ENCODE measurements around the gene FSTL5. TPM values are rescaled to one million over a fixed set of nuclear protein-coding genes. Genes with fewer than 3 reads are reported as not detected.

Gene FSTL5
- total and polyA plus RNA-seq, 2 experiments from 2014 or later: 0.29 to 0.57 TPM

DNA sequence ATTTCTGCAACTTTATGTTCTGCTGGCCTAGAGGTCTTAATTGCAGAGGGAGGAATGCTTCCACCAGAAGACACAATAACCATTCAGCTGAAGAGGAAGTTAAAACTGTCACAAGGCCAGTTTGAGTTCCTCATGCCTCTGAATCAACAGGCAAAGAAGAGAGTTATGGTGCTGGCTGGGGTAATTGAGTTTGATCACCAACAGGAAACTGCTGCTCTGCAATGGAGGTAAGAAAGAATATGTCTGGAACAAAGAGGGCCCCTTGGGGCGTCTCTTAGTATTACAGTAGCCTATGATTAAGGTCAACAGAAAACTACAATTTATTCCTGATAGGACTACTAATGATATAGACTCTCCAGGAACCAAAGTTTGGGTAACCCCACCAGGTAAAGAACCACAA is 744.0 kb downstream of the FSTL5 start:
- DNase-seq (ENCODE audit: low spot score): peak; percentile 27
- Histone ChIP-seq H4K20me1 (ENCODE audit: insufficient read depth, poor library complexity, severe bottlenecking) (no peaks in the 10 kb centered on the region), H3K9me3 (ENCODE audit: low read depth) (no peaks in the 10 kb centered on the region), H3K4me3 (no peak overlapping the region), H3K4me1 (ENCODE audit: insufficient read depth) (no peaks in the 10 kb centered on the region), H3K9me2 (replicated peaks; ENCODE audit: insufficient read depth) (no peaks in the 10 kb centered on the region), H3K27me3 (no peaks in the 10 kb centered on the region), H3K4me2 (no peak overlapping the region), H2AFZ (no peak overlapping the region), H3K27ac (no peak overlapping the region), H3K79me2 (no peaks in the 10 kb centered on the region), H3K36me3 (replicated peaks; ENCODE audit: insufficient read depth, low read depth) (no peaks in the 10 kb centered on the region)
- 43% methylated on average over 1 of the region's 1 CpG for WGBS (ENCODE audit: low lambda C conversion rate, missing lambda C conversion rate)
- TF ChIP-seq, protein P1, sequence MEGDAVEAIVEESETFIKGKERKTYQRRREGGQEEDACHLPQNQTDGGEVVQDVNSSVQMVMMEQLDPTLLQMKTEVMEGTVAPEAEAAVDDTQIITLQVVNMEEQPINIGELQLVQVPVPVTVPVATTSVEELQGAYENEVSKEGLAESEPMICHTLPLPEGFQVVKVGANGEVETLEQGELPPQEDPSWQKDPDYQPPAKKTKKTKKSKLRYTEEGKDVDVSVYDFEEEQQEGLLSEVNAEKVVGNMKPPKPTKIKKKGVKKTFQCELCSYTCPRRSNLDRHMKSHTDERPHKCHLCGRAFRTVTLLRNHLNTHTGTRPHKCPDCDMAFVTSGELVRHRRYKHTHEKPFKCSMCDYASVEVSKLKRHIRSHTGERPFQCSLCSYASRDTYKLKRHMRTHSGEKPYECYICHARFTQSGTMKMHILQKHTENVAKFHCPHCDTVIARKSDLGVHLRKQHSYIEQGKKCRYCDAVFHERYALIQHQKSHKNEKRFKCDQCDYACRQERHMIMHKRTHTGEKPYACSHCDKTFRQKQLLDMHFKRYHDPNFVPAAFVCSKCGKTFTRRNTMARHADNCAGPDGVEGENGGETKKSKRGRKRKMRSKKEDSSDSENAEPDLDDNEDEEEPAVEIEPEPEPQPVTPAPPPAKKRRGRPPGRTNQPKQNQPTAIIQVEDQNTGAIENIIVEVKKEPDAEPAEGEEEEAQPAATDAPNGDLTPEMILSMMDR (IDR thresholded peaks at IDR 0.05; ENCODE audit: poor library complexity): peak; percentile 25
- no peak for TF ChIP-seq EZH2phosphoT487 (IDR thresholded peaks at IDR 0.05; ENCODE audit: low read depth, severe bottlenecking, unreplicated experiment)

DNA sequence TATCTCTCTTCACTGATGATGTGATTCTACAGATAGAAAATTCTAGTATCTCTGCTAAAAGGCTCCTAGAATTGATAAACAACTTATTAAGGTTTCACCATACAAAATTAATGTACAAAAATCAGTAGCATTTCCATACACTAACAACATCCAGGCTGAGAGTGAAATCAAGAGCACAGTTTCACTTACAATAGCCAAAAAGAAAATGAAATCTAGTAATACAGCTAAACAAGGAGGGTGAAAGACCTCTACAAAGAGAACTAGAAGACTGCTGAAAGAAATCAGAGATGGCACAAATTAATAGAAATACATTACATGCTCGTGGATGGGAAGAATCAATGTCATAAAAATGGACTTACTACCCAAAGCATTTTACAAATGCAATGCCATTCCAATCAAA is 751.9 kb downstream of the FSTL5 start:
- 60% methylated on average over 1 of the region's 1 CpG for WGBS (ENCODE audit: low lambda C conversion rate, missing lambda C conversion rate)
- no peak overlapping the region for H3K4me2 ChIP-seq
- no peak overlapping the region for H3K4me3 ChIP-seq

DNA sequence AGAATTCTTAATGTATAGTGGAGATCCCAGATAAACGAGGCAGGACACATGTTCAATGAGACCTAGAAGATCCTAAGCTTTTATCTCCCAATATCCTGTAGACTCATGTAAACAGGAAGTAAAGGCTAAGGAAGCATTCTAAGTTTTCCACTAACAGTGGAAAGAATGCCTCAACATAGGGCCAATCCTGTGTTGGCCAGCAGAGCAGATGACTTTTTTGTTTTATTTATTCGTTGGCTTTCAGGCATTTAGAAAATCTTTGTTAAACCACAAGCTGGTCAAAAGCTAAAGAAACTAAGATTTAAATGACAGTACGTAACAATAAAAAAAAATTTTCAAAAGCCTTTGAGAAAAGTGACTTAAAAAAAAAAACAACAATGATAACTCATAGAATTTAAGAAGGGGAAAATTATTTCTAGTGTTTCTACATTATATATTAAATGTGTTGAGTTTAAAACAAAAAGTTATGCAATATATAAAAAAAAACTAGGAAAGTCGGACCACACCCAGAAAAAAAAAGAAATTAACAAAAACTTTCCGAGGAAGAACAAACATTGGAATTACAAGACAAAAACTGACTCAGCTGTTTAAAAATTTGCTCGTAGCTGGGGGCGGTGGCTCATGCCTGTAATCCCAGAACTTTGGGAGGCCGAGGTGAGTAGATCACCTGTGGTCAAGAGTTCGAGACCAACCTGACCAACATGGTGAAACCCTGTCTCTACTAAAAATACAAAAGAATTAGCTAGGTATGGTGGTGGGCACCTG is 759.3 kb downstream of the FSTL5 start:
- 89% methylated on average over 9 of the region's 9 CpGs for WGBS (ENCODE audit: low lambda C conversion rate, missing lambda C conversion rate)

More for the DNA sequence above, 751.9 kb downstream of the FSTL5 start:
- no peaks in the 10 kb centered on the region for H3K9me3 ChIP-seq (ENCODE audit: low read depth)
- H3K27me3 ChIP-seq: no peaks in the 10 kb centered on the region
- H3K79me2 ChIP-seq: no peaks in the 10 kb centered on the region
- no peak overlapping the region for H2AFZ ChIP-seq
- no peak overlapping the region for H3K27ac ChIP-seq
- no peaks in the 10 kb centered on the region for H3K9me2 ChIP-seq (replicated peaks; ENCODE audit: insufficient read depth)
- H3K4me1 ChIP-seq (ENCODE audit: insufficient read depth): no peaks in the 10 kb centered on the region
- TF ChIP-seq EZH2phosphoT487 (IDR thresholded peaks at IDR 0.05; ENCODE audit: low read depth, severe bottlenecking, unreplicated experiment) (no peak), EZH2 (IDR thresholded peaks at IDR 0.05; ENCODE audit: borderline replicate concordance) (no peak)
- TF ChIP-seq, protein P1 (IDR thresholded peaks at IDR 0.05; ENCODE audit: poor library complexity): no peak
- no peaks in the 10 kb centered on the region for H3K36me3 ChIP-seq (replicated peaks; ENCODE audit: insufficient read depth, low read depth)
- H4K20me1 ChIP-seq (ENCODE audit: insufficient read depth, poor library complexity, severe bottlenecking): no peaks in the 10 kb centered on the region
- DNase-seq (ENCODE audit: low spot score): no peak

More for the DNA sequence above, 759.3 kb downstream of the FSTL5 start:
- Histone ChIP-seq H3K4me1 (ENCODE audit: insufficient read depth) (no peaks in the 10 kb centered on the region), H2AFZ (no peak overlapping the region), H3K79me2 (no peaks in the 10 kb centered on the region), H3K4me3 (no peak overlapping the region), H3K4me2 (no peak overlapping the region), H3K9me2 (replicated peaks; ENCODE audit: insufficient read depth) (no peaks in the 10 kb centered on the region), H3K9me3 (ENCODE audit: low read depth) (no peaks in the 10 kb centered on the region), H3K36me3 (replicated peaks; ENCODE audit: insufficient read depth, low read depth) (no peaks in the 10 kb centered on the region), H3K27ac (no peak overlapping the region), H3K27me3 (no peaks in the 10 kb centered on the region), H4K20me1 (ENCODE audit: insufficient read depth, poor library complexity, severe bottlenecking) (no peaks in the 10 kb centered on the region)
- no peak for DNase-seq (ENCODE audit: low spot score)
- TF ChIP-seq, protein P1 (IDR thresholded peaks at IDR 0.05; ENCODE audit: poor library complexity): no peak
- TF ChIP-seq EZH2 (IDR thresholded peaks at IDR 0.05; ENCODE audit: borderline replicate concordance): no peak
- no peak for TF ChIP-seq EZH2phosphoT487 (IDR thresholded peaks at IDR 0.05; ENCODE audit: low read depth, severe bottlenecking, unreplicated experiment)

Measured in hepatocyte (in vitro differentiated cells).